WTC11 (cell line): ENCODE results near the gene SLC4A8.

Experiments
- CTCF ChIP-seq: fragments of 200-600 bp; IDR thresholded peaks from 2 replicates; pipeline ENCODE4 v1.8.0; 2022; ENCODE audit warnings: antibody characterized with exemption
- IRF2 ChIP-seq: sonication (generic); formaldehyde crosslinking; IDR thresholded peaks from 2 replicates; pipeline ENCODE4 v1.8.0; 2022; ENCODE audit warnings: low read depth, missing genetic modification reagents, borderline replicate concordance
- JUN ChIP-seq: sonication (generic); formaldehyde crosslinking; IDR thresholded peaks from 2 replicates; pipeline ENCODE4 v1.8.0; 2023; ENCODE audit warnings: mild to moderate bottlenecking, missing genetic modification reagents
- KAT7 ChIP-seq: sonication (generic); formaldehyde crosslinking; IDR thresholded peaks from 2 replicates; pipeline ENCODE4 v1.8.1; 2023; ENCODE audit warnings: missing genetic modification reagents, mild to moderate bottlenecking, borderline replicate concordance
- MAX ChIP-seq: sonication (generic); formaldehyde crosslinking; IDR thresholded peaks from 2 replicates; pipeline ENCODE4 v1.8.0; 2022; ENCODE audit warnings: mild to moderate bottlenecking, missing genetic modification reagents
- NR1H2 ChIP-seq: sonication (generic); formaldehyde crosslinking; IDR thresholded peaks from 2 replicates; pipeline ENCODE4 v1.9.0; 2021; ENCODE audit warnings: mild to moderate bottlenecking, moderate library complexity, missing genetic modification reagents
- ZNF263 ChIP-seq: sonication (generic); formaldehyde crosslinking; IDR thresholded peaks from 2 replicates; pipeline ENCODE4 v1.8.1; 2022; ENCODE audit warnings: low read depth, mild to moderate bottlenecking, moderate library complexity, missing genetic modification reagents
- TF ChIP-seq, protein P1 (sequence below): sonication (generic); formaldehyde crosslinking; IDR thresholded peaks from 2 replicates; pipeline ENCODE4 v1.8.1; 2023; ENCODE audit warnings: mild to moderate bottlenecking, missing genetic modification reagents, borderline replicate concordance
- TF ChIP-seq, protein P2 (sequence below): sonication (generic); formaldehyde crosslinking; IDR thresholded peaks from 2 replicates; pipeline ENCODE4 v1.8.0; 2022; ENCODE audit warnings: mild to moderate bottlenecking, missing genetic modification reagents

- TF ChIP-seq JUN (CRISPR knock-in tag) (no peak), MAX (CRISPR knock-in tag) (no peak), IRF2 (CRISPR knock-in tag) (no peak), CTCF (no peak), NR1H2 (CRISPR knock-in tag) (no peak), ZNF263 (no peak), KAT7 (CRISPR knock-in tag) (no peak)
- TF ChIP-seq, protein P1, sequence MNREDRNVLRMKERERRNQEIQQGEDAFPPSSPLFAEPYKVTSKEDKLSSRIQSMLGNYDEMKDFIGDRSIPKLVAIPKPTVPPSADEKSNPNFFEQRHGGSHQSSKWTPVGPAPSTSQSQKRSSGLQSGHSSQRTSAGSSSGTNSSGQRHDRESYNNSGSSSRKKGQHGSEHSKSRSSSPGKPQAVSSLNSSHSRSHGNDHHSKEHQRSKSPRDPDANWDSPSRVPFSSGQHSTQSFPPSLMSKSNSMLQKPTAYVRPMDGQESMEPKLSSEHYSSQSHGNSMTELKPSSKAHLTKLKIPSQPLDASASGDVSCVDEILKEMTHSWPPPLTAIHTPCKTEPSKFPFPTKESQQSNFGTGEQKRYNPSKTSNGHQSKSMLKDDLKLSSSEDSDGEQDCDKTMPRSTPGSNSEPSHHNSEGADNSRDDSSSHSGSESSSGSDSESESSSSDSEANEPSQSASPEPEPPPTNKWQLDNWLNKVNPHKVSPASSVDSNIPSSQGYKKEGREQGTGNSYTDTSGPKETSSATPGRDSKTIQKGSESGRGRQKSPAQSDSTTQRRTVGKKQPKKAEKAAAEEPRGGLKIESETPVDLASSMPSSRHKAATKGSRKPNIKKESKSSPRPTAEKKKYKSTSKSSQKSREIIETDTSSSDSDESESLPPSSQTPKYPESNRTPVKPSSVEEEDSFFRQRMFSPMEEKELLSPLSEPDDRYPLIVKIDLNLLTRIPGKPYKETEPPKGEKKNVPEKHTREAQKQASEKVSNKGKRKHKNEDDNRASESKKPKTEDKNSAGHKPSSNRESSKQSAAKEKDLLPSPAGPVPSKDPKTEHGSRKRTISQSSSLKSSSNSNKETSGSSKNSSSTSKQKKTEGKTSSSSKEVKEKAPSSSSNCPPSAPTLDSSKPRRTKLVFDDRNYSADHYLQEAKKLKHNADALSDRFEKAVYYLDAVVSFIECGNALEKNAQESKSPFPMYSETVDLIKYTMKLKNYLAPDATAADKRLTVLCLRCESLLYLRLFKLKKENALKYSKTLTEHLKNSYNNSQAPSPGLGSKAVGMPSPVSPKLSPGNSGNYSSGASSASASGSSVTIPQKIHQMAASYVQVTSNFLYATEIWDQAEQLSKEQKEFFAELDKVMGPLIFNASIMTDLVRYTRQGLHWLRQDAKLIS (CRISPR knock-in tag): no peak
- TF ChIP-seq, protein P2, sequence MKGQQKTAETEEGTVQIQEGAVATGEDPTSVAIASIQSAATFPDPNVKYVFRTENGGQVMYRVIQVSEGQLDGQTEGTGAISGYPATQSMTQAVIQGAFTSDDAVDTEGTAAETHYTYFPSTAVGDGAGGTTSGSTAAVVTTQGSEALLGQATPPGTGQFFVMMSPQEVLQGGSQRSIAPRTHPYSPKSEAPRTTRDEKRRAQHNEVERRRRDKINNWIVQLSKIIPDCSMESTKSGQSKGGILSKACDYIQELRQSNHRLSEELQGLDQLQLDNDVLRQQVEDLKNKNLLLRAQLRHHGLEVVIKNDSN (CRISPR knock-in tag): no peak
Observed at GRCh38 chr12:51458635-51459034, 34.0 kb downstream of the SLC4A8 start.
